Keratinocyte (primary cell): ENCODE data around the gene ITGA6. TPM values are rescaled to one million over a fixed set of nuclear protein-coding genes. Genes with fewer than 3 reads are reported as not detected.
A peak's percentile ranks its signal among the peaks of the same experiment; 100 is the strongest.

Experiments used
- DNase-seq: peaks from one replicate; pipeline ENCODE4 v3.0.0-alpha.2; 2011; ENCODE audit warnings: low read depth, missing footprints, low spot score
- FAIRE-seq: peaks from 2 replicates; lab custom pipeline; 2011; peaks lifted over from hg19 to GRCh38; lab: Jason Lieb, UNC
- H2AFZ ChIP-seq: 2 replicates; pipeline ENCODE4 v1.6.0; 2012; ENCODE audit warnings: low read length, control low read depth, inconsistent platforms; ENCODE audit not compliant: control insufficient read depth
- H3K27ac ChIP-seq: 2 replicates; pipeline ENCODE4 v1.5.1; 2011; ENCODE audit warnings: low read length; ENCODE audit not compliant: control insufficient read depth, insufficient read depth
- H3K27me3 ChIP-seq: 3 replicates; pipeline ENCODE4 v1.6.0; 2011; ENCODE audit warnings: low read length; ENCODE audit not compliant: control insufficient read depth, insufficient read depth; ENCODE audit errors: extremely low read depth
- H3K36me3 ChIP-seq, 2 experiments: 2 replicates in 1 of 2; 3 replicates in 1 of 2; pipeline ENCODE4 v1.5.1; 2011; ENCODE audit warnings: low read length in 2 of 2, mild to moderate bottlenecking in 1 of 2; ENCODE audit not compliant: control insufficient read depth in 2 of 2, insufficient read depth in 2 of 2; ENCODE audit errors: extremely low read depth in 1 of 2
- H3K4me1 ChIP-seq: 3 replicates; pipeline ENCODE4 v1.5.1; 2011; ENCODE audit warnings: low read length; ENCODE audit not compliant: control insufficient read depth, insufficient read depth; ENCODE audit errors: extremely low read depth
- H3K4me2 ChIP-seq: 3 replicates; pipeline ENCODE4 v1.6.0; 2011; ENCODE audit warnings: low read depth, low read length; ENCODE audit not compliant: control insufficient read depth, insufficient read depth; ENCODE audit errors: extremely low read depth
- H3K4me3 ChIP-seq, 3 experiments: fragments of 200-600 bp in 1 of 3; sonication (generic) in 1 of 3; 2 replicates in 2 of 3; 3 replicates in 1 of 3; pipeline ENCODE4 v1.5.1; 2011 to 2016; ENCODE audit warnings: low read length in 3 of 3, mild to moderate bottlenecking in 3 of 3, control low read depth in 2 of 3, inconsistent platforms in 1 of 3, low read depth in 1 of 3, mixed read lengths in 1 of 3, mixed run types in 1 of 3, moderate library complexity in 1 of 3; ENCODE audit not compliant: control insufficient read depth in 2 of 3, insufficient read depth in 2 of 3; ENCODE audit errors: extremely low read depth in 1 of 3
- H3K79me2 ChIP-seq: 2 replicates; pipeline ENCODE4 v1.6.0; 2012; ENCODE audit warnings: low read length; ENCODE audit not compliant: control insufficient read depth, insufficient read depth
- H3K9ac ChIP-seq: 3 replicates; pipeline ENCODE4 v1.6.0; 2011; ENCODE audit warnings: low read length; ENCODE audit not compliant: control insufficient read depth, insufficient read depth; ENCODE audit errors: extremely low read depth
- H3K9me1 ChIP-seq: 3 replicates; pipeline ENCODE4 v1.6.0; 2011; ENCODE audit warnings: low read length; ENCODE audit not compliant: control insufficient read depth, insufficient read depth; ENCODE audit errors: extremely low read depth
- H3K9me3 ChIP-seq: 2 replicates; pipeline ENCODE4 v1.5.1; 2012; ENCODE audit warnings: low read depth, low read length; ENCODE audit not compliant: control insufficient read depth
- H4K20me1 ChIP-seq: 3 replicates; pipeline ENCODE4 v1.6.0; 2011; ENCODE audit warnings: low read length; ENCODE audit not compliant: control insufficient read depth, insufficient read depth; ENCODE audit errors: extremely low read depth
- EZH2 ChIP-seq: IDR thresholded peaks from one replicate; pipeline ENCODE4 v1.6.1; 2012; ENCODE audit warnings: inconsistent platforms, mild to moderate bottlenecking, low read length, moderate library complexity
- dilution Hi-C: fragments of 300-500 bp; cut with MboI; formaldehyde crosslinking; loops from one replicate; pipeline ENCODE4 v1.7.0; 2020; ENCODE audit warnings: low sequenced_read_pairs; ENCODE audit not compliant: extremely low pct_ligation_motif_present
- polyA plus RNA-seq, 5 experiments: library from polyadenylated mRNA; depleted of rRNA in 3 of 5; stranded (reverse) in 3 of 5; stranded (forward) in 1 of 5; unstranded in 1 of 5; fragments of >200 nt; gene quantifications; 1 replicate in 1 of 5; 2 replicates in 3 of 5; 3 replicates in 1 of 5; pipeline versions ENCODE4 v1.2.1 to v1.2.3, GENCODE V29; 2011 to 2012; ENCODE audit warnings: missing spikeins in 2 of 5, low read depth in 1 of 5, low replicate concordance in 1 of 5
- TF ChIP-seq, protein P1 (sequence below), 3 experiments: IDR thresholded peaks in 1 of 3; conservative IDR thresholded peaks in 1 of 3; optimal IDR thresholded peaks in 1 of 3; 2 replicates in 2 of 3; 3 replicates in 1 of 3; pipeline versions ENCODE3 to v1.5.1; 2011; ENCODE audit warnings: low read length in 3 of 3, mild to moderate bottlenecking in 3 of 3, moderate library complexity in 2 of 3, control low read depth in 1 of 3, inconsistent platforms in 1 of 3; ENCODE audit not compliant: insufficient read depth in 2 of 3; ENCODE audit errors: extremely low read depth in 1 of 3

ITGA6 gene
- polyA plus RNA-seq, 1 donor (not counting 4 experiments of a cell fraction or from before 2014, with no cell fraction given) = 441 TPM

DNA sequence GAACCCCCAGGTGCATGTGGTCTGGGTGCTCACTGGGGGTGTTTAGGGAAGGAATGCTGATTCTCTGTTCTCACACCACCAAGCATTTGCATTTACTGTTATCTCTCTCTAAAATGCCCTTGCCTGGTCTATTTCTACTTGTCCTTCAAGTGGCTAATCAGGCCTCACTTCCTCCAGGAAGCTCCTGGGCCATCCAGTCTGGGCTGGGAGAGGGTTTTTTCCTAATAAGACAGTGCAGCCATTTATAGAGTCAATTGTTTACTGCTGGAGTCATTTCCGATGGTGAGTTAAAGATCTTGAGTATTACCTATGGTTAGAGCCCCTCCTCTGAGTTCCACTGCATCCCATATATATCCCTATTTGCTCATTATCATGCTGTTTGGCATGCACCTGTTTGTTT is 25.2 kb upstream of the ITGA6 start:
- no peaks in the 10 kb centered on the region for H3K27me3 ChIP-seq
- no peak overlapping the region for H3K9ac ChIP-seq
- peaks cover 31% of the 10 kb centered on the region for H3K4me1 ChIP-seq
- no peak overlapping the region for H3K4me2 ChIP-seq
- H4K20me1 ChIP-seq = no peaks in the 10 kb centered on the region
- H2AFZ ChIP-seq = no peak overlapping the region
- DNase-seq (no peak), FAIRE-seq (no peak)
- H3K27ac ChIP-seq = no peak overlapping the region
- no peaks in the 10 kb centered on the region for H3K36me3 ChIP-seq
- no peak for TF ChIP-seq EZH2
- TF ChIP-seq, protein P1, sequence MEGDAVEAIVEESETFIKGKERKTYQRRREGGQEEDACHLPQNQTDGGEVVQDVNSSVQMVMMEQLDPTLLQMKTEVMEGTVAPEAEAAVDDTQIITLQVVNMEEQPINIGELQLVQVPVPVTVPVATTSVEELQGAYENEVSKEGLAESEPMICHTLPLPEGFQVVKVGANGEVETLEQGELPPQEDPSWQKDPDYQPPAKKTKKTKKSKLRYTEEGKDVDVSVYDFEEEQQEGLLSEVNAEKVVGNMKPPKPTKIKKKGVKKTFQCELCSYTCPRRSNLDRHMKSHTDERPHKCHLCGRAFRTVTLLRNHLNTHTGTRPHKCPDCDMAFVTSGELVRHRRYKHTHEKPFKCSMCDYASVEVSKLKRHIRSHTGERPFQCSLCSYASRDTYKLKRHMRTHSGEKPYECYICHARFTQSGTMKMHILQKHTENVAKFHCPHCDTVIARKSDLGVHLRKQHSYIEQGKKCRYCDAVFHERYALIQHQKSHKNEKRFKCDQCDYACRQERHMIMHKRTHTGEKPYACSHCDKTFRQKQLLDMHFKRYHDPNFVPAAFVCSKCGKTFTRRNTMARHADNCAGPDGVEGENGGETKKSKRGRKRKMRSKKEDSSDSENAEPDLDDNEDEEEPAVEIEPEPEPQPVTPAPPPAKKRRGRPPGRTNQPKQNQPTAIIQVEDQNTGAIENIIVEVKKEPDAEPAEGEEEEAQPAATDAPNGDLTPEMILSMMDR (optimal IDR thresholded peaks at IDR 0.05 in 1 of 3, IDR thresholded peaks at IDR 0.05 in 1 of 3, conservative IDR thresholded peaks at IDR 0.05 in 1 of 3; ENCODE audit: extremely low read depth in 1 of 3, insufficient read depth in 2 of 3, low read length in 3 of 3) = no peak
- dilution Hi-C loops = no loop called here
- no peak overlapping the region for H3K4me3 ChIP-seq
- H3K9me3 ChIP-seq = no peaks in the 10 kb centered on the region
- H3K9me1 ChIP-seq = no peaks in the 10 kb centered on the region
- H3K79me2 ChIP-seq = no peaks in the 10 kb centered on the region

DNA sequence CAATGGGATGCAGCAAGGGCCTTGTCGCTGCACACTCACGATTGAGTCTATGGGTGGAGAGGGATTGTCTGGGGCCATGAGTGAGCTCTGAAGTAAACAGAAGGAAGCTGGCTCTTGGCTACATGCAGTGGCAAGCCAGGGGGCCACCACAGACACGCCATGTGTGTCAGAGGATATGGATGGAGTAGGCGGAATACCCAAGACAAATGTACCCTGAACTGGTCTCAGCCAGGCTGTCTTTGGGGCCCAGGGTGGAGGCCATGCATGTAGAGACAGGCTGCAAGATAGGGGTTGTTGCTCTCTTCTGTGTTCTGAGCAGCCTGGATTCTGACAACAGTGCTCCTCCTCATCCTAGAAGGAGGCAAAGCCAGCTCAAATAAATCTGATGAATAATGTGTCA is 24.0 kb upstream of the ITGA6 start:
- FAIRE-seq = peak; percentile 80

More for the DNA sequence above, 24.0 kb upstream of the ITGA6 start:
- peak overlapping the region; percentile 63 for H2AFZ ChIP-seq
- no peak overlapping the region for H3K4me3 ChIP-seq
- H3K9ac ChIP-seq = no peak overlapping the region
- no peaks in the 10 kb centered on the region for H3K9me1 ChIP-seq
- no peaks in the 10 kb centered on the region for H3K79me2 ChIP-seq
- peaks cover 39% of the 10 kb centered on the region for H3K4me1 ChIP-seq
- no peak for TF ChIP-seq EZH2
- TF ChIP-seq, protein P1 (optimal IDR thresholded peaks at IDR 0.05 in 1 of 3, IDR thresholded peaks at IDR 0.05 in 1 of 3, conservative IDR thresholded peaks at IDR 0.05 in 1 of 3; ENCODE audit: extremely low read depth in 1 of 3, insufficient read depth in 2 of 3, low read length in 3 of 3) = no peak
- dilution Hi-C loops = no loop called here
- DNase-seq = no peak
- no peaks in the 10 kb centered on the region for H4K20me1 ChIP-seq
- H3K27me3 ChIP-seq = no peaks in the 10 kb centered on the region
- H3K27ac ChIP-seq = peak overlapping the region; percentile 51
- H3K36me3 ChIP-seq = no peaks in the 10 kb centered on the region
- peak overlapping the region; percentile 65 for H3K4me2 ChIP-seq
- H3K9me3 ChIP-seq = no peaks in the 10 kb centered on the region
